HG02973 (cell line): ENCODE data around the gene SH3GL1.

Experiments used
- ATAC-seq: cut with Tn5 transposase; IDR thresholded peaks from one replicate; pipeline ENCODE4 v1.9.1; 2021; ENCODE audit warnings: moderate library complexity; ENCODE audit not compliant: unreplicated experiment

Gene SH3GL1, protein sequence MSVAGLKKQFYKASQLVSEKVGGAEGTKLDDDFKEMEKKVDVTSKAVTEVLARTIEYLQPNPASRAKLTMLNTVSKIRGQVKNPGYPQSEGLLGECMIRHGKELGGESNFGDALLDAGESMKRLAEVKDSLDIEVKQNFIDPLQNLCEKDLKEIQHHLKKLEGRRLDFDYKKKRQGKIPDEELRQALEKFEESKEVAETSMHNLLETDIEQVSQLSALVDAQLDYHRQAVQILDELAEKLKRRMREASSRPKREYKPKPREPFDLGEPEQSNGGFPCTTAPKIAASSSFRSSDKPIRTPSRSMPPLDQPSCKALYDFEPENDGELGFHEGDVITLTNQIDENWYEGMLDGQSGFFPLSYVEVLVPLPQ

DNA sequence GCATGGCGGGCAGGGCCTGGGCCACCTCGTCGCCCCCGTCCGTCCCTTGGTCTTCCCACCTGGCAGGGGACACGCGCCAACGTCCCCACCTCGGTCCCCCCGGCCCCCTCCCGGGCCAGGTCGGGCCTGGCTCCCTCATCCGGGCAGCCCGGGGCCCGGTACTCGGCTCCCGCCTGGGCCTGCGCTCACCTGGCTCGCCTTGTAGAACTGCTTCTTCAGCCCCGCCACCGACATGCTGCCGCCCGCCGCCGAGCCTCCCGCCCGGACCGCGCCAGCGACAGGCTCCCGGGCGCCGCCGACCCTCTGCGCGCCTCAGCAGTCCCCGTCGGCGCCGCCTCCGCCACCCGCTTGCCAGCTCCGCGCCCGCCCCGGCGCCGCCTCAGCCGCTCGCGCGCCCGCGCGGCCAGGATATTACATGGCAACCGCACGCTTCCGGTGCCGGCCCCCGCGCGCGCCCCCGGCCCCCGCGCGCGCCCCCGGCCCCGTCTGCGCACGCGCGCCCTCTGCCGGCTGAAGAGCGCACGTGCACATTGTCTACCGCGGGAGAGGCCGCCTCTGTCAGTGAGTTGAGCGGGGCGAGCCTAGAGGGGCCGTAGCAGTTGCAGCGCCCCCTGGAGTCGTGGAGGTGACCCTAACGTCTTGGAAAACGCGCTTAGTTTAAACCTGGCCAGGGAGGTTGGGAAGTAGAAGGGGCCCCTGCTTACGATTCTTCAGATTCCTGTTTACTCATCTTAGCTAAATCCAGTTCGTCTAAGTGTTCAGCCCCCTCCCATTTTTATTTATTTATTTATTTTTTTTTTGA is at the start of gene SH3GL1:
SH3GL1 (minus strand) TSS at position 413 of the 802 bp plus-strand sequence; CDS start at position 234, 179 bp downstream.
- peak; percentile 54 for ATAC-seq

DNA sequence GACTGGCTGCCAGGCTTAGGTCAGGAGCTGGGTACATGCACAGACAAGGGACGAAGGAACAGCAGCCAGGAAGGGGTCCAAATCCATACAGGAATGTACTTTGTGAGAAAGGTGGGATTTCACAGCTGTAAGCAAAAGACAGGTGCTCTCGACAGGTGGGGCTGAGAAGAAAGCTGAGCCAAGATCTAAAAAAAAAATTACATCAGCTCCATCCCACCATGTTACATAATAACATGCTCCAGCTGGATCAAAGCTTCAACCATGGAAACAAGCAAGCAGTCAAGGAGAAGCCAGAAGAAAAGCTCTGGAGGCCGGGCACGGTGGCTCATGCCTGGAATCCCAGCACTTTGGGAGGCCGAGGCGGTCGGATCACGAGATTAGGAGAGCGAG is 49.3 kb upstream of the SH3GL1 start:
- ATAC-seq = no peak

- ATAC-seq = no peak
Measured at GRCh38 chr19:4449022-4449638, 48.8 kb upstream of the SH3GL1 start.

DNA sequence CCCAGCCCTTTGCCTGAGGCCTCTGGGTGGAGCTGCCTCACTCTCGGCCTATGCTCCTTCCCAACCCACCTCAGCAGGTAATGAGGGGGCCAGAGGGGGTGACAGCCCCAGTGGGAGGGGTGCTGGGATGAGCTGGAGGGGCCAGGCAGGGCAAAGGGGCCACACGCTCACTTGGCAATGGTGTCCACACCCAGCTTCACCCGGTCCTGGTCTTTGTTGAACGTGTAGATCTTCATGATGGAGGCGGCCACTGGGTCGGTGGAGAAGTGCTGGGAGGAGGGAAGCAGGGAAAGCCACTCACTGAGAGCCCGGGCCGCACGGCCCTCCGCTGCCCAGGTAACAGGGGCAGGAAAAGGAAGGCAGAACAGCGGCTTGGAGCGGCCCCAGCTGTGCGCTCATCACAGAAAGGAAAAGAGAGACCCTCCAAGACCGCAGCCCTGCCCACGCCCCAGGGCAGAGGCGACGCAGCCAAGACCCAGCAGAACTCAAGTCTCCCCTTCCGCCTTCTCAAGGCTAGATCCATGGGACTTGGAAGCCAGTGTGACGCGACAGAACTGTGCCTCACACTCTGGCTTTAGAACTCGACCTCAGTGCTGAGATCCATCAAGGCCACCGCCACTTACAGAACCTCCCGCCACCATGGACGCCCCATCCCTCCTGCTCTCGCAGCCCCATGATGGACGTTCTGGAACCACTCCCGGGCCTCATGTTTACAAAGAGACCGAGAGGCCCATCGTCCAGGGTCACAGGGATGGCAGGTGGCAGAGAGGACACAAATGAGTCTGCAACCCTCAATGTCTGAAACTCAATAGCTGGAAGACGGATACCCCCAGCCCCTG is 48.0 kb upstream of the SH3GL1 start:
- ATAC-seq = no peak

GRCh38 chr19:4447327-4448146 is 47.2 kb upstream of the SH3GL1 start:
- ATAC-seq = no peak

- ATAC-seq = no peak
Measured at GRCh38 chr19:4446704-4447200, 46.4 kb upstream of the SH3GL1 start.

GRCh38 chr19:4445963-4446703 is 45.8 kb upstream of the SH3GL1 start:
- ATAC-seq = no peak

DNA sequence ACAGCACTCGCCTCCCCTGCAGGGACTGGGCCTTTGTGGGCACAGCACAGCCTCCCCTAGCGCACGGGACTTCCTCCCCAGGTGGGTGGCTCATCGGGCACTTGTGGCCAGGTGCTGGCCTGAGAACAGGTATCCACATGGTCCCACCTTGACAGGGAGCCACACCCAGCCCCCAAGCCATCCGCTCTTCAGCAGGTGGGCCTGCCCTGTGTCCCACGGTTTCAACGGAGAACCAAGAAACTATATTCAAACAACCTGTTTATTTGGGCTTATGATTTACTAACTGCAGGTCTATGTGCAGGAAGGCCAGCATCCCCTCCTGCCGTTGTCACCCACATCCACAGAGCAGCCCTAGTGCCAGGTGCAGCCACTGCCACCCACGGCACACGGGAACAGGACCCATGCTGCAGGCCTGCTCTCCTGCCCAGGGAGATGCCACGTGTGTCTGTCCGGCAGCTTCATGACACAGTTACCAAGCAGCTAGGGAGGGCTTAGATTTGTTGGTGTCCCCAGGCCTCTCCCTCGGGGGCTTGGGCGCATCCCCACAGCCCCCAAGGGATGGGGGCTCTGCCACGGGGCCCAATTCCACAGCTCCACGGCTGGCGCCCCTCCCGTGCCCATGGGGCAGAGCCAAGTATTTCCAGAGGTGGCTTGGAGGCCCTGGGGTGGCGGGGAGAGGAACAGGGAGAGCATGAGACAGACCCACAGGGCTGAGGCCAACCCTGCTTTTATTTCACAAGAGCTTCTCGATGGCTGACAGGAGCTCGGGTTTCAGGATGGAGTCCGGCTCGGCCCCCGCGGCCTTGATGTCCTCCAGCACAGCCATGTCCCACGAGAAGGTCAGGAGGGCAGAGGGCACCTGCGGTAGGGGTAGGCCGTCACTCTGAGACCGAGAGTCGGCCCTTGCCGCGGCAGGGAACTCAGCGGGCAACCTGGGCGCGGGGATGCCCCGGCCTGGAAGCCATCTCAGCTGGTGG is 44.7 kb upstream of the SH3GL1 start:
- ATAC-seq = no peak

- ATAC-seq = no peak
Measured at GRCh38 chr19:4443966-4444764, 43.8 kb upstream of the SH3GL1 start.

- ATAC-seq = no peak
Measured at GRCh38 chr19:4443188-4443587, 42.8 kb upstream of the SH3GL1 start.

GRCh38 chr19:4442819-4443146 is 42.4 kb upstream of the SH3GL1 start:
- ATAC-seq = no peak

DNA sequence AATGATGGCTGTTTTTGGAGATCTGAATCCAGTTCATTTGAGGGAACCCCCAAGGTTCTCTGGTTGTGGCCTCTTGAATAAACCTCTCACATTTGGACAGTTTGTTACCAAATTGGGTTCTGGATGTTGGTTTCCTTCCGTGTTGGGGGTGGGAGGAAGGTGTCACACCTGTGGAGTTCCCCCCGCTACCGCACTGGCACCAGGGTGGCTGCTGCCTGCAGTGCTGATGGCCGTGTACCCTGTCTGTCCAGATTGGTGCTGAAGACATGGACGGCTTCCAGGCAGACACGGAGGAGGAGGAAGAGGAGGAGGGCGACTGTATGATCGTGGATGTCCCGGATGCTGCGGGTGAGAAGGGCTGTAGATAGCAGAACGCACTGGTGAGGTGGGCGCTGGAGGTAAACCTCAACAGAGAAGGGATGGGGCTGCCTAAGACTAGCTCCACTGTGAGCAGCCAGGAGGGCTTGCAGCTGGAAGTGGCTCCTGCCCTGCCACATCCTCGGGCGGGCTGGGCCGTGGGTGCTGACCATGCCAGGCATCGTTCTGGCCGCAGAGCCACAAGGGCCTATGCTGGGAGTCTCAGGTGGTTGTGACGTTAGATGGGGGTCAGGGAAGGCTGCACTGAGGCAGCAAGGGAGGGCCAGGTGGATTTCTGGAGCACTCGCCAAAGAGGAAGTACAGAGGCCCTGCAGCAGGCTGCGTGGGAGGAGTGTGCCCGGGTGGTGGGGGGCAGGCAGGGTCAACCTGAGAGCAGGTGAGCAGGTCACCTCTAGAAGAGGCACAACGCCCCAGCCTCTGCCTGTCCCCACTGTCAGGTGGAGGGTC is 41.9 kb upstream of the SH3GL1 start:
- ATAC-seq = no peak

DNA sequence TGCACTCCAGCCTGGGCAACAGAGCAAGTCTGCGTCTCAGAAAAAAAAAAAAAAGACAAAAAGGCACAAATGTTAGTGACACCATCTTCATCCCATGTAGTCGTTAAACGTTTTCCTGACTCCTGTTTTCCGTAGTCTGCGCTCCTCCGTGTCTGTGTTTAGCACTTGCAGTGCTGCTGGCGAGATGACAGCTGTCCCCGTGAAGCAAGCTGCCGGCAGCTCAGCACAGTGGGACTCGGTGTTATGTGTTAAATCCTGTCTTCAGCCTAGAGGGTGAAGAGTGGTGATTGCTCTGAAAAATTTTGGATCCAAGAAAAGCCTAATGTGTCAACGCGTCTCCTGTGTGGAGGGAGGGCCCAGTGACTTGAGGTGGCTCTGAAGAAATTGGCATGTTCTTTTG is 38.9 kb upstream of the SH3GL1 start:
- no peak for ATAC-seq

DNA sequence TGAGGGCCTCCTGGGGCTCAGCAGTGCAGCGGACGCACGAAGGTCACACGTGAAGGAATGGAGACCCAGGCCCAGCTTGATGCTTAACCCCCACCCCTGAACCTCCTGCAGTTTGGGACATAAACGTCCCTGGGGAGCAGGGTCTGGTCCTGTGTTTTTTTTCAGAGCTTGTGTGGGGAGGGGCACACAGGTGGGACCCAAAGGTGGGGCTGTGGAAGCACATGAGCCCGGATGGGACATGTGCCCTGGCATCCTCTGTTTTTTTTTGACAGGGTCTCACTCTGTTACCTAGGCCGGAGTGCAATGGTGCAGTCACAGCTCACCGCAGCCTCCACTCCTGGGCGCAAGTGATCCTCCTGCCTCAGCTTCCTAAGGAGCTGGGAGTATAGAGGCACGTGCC is 36.8 kb upstream of the SH3GL1 start:
- no peak for ATAC-seq

GRCh38 chr19:4436231-4436630 is 35.9 kb upstream of the SH3GL1 start:
- no peak for ATAC-seq

DNA sequence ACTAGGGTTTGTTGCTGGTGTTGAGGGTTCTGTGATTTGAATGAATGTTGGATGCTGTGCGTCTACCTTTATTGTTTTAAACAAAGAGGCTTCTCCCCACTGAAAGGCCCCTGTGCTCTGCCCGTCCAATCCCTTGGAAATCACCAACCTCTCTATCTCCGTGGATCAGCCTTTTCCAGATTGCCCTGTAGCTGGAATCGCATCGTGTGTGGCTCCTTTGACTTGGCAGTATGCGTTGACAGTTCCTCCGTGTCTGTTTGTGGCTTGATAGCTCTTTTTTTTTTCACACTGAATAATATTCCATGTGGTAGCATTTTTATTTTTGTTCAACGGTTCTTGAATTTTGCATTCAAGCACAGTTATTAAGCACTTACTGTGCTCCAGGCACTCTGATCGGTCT is 34.0 kb upstream of the SH3GL1 start:
- no peak for ATAC-seq
